Suppressor macrophage (primary cell): Measurements from ENCODE around the gene RAD51C.
"Not testable (repeated sequence)": the region's sequence is repeated elsewhere in the genome, so short reads cannot be mapped to it uniquely, and the experiment has no call there.

Experiments
- DNase-seq, 4 experiments: peaks; one replicate each; pipeline ENCODE4 v3.0.0-alpha.2; 2020 to 2022

RAD51C gene

DNA sequence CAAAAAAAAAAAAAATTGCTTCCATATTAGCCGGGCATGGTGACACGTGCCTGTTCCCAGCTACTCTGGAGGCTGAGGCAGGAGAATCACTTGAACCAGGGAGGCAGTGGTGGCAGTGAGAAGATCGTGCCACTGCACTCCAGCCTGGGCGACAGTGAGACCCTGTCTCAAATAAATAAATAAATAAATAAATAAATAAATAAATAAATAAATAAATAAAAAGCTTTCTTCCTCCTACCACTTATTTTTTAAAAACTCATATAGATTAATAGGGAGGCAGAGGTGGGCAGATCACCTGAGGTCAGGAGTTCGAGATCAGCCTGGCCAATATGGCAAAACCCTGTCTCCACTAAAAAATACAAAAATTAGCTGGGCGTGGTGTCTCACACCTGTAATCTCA, 7.9 kb upstream of the RAD51C start:
- not testable (repeated sequence) for DNase-seq

DNA sequence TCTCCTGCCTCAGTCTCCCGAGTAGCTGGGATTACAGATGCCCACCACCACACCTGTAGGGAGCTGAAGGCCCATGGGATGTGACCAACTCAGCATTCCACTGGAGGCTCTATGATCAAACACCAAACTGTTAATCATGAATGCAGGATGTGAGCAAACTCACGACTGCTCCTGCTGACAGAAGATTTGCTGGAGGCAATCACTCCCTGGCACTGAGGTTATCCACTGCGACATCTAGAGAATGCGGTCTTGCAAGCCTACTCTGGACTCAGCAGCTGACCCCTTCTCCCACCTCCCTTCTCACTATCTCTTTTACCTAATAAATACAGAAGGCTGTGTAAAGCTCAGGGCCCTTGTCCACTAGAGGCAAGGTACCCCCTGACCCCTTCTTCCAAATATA, 5.4 kb upstream of the RAD51C start:
- DNase-seq = no peak

DNA sequence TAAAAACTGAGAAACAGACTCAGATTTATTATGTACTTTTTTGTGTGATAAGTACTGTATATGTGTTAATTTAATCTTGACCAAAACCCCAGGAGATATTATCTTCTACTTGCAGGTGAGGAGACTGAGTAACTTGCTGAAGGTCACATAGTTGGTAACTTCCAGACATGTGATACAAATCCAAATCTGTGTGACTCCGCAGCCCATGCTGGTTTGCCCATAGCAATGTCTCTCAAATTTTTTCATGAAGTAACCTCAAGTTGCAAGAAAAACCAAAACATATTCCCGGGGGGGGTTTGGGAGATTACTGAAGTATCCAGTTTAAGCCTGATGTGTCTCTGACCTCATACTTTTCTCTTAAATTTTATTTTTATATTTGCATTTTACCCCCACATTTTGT, 3.9 kb upstream of the RAD51C start:
- no peak for DNase-seq

DNA sequence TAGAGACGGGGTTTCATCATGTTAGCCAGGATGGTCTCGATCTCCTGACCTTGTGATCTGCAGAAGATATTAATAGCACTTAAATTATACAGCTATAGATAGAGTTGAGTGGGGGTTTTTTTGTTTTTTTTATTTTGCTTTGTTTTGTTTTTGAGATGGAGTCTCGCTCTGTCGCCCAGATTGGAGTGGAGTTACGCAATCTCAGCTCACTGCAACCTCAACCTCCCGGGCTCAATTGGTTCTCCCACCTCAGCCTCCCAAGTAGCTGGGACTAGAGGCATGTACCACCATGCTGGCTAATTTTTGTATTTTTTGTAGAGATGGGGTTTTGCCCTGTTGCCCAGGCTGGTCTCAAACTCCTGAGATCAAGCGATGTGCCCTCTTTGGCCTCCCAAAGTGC, 2.4 kb upstream of the RAD51C start:
- not testable (repeated sequence) for DNase-seq

DNA sequence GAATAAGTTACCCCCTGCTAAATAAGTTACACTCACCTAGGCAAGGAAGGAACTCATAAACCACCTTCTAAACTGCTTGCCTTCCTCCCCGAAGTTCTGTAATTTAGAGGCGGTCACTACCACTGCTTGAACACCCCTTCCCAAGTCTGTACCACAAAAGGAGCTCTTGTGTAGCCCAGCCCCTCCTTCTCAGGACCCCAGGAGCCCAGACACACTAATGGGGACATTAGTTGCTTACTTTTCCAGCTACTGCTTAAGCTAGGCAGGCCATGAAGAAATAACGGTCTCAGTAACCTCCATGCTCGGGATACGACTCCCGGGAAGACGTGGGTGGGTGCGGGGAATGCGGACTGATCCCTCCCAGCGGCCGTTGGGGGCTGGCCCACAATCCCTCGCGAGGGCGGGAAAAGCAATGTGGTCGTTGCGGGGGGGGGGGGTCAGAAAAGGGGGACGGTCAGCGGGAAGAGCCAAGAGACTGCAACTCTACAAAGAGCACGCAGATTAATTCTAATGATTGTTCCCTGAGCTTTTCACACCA, 632 bp upstream of the RAD51C start, which contains the start of gene TEX14:
TSS of gene TEX14 (minus strand) at position 345 of the 538 bp plus-strand sequence. CDS start 40,044 bp downstream, outside the sequence.
- DNase-seq = no peak

DNA sequence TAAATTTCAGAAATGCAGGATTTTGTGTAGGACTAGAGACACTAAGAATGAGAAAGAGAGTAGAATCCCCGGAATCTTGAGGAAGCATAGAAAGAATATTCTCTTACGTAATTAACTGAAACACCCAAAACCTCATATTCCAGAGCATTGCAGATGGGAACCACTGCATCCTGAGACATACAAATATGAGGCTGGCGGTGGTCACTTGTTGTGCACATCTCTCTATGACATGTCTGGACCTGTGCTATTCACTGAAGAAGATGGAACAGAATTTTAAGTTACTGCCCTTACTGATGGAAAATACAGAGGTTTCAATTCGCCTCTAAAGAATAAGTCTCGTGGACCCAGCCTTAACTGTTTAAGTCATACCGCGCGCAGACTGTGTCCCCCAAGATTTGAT, 806 bp downstream of the RAD51C start:
- DNase-seq = peak in 3 of 4 experiments; percentile 5 to 24 (median 18)

DNA sequence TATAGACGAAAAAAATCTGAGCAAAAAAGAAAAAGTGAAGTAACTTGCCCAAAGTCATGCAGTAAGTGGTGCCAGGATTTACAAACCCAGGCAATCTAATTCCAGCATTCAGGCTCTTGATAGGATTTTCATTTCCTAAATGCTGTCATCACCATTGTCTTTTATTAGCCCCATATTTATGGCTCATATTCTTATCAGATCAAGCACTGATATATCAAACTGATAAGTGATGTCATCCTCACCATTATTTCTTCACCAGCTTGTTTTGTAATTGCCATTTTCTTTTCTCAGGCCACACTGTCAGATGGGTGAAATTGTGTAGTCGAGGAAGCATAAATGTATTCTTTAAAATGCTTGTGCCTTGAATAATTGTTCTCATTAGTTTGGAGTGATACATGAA, 1.3 kb downstream of the RAD51C start:
- no peak for DNase-seq

DNA sequence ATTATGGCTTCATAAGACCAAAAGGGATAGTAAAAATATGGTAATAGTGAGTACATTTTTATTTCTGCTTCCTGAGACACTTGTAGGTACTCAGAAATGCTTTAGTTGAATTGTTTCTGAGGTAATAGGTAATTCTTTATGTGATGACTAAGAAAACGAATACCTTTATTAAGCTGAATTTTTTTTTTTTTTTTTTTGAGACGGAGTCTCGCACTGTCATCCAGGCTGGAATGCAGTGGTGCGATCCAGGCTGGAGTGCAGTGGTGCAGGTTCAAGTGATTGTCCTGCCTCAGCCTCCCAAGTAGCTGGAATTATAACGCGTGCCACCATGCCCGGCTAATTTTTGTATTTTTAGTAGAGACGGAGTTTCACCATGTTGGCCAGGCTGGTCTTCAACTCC, 1.9 kb downstream of the RAD51C start:
- DNase-seq = no peak

DNA sequence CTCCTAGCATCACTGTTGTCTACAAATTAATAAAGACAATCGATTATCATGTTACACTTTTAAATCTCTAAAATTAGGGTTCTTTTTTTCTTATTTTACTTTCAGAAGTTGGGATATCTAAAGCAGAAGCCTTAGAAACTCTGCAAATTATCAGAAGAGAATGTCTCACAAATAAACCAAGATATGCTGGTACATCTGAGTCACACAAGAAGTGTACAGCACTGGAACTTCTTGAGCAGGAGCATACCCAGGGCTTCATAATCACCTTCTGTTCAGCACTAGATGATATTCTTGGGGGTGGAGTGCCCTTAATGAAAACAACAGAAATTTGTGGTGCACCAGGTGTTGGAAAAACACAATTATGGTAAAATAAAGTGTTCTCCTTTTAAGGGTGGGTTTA, 2.4 kb downstream of the RAD51C start:
- DNase-seq = no peak

DNA sequence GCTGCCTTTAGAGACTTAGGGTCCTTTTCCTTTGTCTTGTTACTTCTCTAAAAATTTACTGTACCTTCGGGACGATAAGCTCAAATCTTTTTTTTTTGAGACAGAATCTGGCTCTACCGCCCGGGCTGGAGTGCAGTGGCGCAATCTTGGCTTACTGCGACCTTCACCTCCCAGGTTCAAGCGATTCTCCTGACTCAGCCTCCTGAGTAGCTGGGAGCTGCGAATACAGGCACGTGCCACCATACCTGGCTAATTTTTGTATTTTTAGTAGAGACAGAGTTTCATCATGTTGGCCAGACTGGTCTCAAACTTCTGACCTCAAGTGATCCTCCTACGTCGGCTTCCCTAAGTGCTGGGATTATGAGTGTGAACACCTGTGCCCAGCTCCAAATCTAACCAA, 7.4 kb downstream of the RAD51C start:
- no peak for DNase-seq

DNA sequence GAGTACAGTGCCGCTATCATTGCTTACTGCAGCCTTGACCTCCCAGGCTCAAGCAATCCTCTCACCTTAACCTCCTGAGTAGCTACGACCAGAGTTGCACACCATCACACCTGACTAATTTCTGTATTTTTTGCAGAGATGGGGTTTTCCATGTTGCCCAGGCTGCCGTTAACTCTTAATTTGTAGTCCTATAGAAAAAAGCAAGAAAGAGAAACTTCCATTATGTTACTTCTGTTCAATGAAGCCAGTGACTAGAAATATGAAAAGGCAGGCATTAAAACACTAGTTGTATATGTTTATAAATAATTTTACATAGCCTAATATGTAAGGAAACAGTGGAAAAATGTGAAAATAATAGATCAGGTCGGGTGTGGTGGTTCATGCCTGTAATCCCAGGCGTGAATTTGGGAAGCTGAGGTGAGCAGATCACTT, 9.7 kb downstream of the RAD51C start:
- DNase-seq = no peak

DNA sequence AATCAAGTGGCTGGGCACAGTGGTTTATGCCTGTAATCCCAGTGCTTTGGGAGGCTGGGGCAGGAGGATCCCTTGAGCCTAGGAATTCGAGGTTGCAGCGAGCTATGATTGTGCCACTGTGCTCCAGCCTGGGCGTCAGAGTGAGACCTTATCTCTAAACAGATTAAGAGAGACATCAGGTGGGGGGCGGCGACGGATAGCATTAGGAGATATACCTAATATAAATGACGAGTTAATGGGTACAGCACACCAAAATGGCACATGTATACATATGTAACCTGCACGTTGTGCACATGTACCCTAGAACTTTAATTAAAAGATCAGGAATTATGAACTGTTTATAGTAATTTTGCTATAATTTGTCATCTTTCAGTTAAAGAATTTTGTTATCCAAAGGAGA, 10.3 kb downstream of the RAD51C start:
- DNase-seq = no peak

DNA sequence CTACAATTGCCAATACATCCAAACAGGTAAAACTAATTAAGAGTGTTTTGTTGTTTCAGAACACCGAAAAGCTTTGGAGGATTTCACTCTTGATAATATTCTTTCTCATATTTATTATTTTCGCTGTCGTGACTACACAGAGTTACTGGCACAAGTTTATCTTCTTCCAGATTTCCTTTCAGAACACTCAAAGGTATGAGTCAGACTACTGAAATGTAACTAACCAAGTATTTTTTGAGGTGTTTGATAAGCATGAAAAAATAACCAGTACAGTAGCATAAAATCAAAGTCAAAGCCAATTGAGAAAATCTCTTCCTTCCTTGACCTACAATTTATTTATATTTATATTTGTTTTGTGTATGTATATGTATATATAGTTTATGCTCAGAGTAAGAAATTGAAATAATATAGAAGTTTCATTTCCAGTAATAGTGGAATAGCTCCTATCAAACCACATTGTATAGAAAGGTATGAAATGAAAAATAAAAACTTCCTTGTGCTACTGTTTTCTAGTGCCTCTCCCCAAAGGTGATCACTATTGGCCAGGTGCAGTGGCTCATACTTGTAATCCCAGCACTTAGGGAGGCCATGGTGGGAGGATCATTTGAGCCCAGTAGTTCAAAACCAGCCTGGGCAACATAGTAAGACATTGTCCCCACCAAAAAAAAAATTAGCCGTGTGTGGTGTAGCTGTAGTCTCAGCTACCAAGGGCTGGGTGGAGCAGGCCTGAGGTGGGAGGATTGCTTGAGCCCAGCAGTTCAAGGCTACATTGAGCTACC, 10.9 kb downstream of the RAD51C start:
- DNase-seq = no peak

DNA sequence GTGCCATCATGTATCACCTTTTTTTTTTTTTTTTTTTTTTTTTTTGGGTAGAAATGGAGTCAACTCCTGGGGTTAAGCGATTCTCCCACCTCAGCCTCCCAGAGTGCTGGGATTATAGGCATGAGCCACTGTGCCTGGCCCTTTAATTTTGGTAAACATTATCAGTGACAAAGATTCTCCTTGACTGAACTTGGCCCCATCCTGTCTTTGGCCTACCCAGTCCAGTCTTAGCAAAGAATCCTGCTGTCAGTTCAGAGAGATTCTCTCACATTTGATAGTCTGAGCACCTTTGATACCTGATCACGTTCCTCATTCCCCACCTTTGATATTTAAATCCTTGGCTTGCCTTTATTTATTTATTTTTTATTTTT, 11.5 kb downstream of the RAD51C start:
- DNase-seq = no peak

DNA sequence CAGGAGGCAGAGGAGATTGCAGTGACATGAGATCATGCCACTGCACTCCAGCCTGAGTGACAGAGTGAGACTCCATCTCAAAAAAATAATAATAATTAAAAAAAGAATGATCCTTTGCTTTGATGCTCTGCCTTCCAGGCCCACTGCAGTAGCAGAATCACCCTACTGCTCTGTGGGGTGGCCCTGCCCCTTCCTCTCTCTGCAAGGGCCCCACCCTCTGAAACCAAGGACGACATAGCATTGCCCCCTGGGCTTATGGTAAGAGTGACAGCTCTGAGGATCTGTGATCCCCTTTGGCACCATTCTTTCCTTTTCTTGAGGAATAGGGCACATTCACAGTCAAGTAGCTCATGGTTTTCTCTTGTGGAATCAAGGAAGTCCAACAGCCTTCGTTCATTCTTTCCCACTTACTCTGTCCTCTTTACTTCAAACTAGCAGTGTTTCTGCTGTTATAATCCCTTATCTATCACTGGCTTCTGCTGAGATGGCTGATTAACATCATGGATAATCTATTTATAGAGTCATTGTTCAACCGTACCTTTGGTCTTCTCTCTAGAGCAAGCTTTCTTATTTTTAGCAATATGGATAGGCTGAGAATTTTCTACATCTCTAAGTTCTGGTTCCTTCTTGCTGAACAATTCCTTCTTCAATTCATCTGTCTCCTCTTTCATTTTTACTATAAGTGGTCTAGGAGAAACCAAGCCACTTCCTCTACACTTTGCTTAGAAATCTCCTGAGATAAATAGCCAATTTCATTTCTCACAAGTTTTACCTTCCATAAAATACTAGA, 14.1 kb downstream of the RAD51C start:
- no peak for DNase-seq

DNA sequence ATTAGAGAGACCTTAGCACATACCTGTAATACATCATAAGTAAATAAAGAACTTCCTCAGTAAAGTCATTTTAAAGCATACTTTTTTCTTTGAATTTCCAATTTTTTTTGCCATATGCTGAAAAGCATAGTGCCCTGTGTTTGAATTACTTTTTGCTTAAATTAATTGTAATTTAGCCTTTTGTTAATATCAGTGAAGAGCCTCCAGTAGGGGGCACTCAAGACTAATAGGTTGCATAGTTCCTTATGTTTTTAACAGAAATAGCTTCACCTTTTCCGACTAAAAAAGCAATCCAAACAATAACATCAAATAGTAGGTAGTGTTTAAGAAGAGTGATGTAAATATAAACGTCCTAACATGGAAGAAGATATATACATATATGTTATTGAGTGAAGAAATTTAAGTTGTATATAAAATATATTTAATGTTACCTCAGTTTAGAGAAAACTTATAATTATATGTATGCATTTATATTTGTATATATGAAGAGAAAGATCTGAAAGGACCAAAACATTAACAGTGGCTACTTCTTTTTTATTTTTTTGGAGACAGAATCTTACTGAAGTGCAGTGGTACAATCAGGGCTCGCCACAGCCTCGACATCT, 18.6 kb downstream of the RAD51C start:
- DNase-seq = peak; percentile 83 to 90 (median 85)

DNA sequence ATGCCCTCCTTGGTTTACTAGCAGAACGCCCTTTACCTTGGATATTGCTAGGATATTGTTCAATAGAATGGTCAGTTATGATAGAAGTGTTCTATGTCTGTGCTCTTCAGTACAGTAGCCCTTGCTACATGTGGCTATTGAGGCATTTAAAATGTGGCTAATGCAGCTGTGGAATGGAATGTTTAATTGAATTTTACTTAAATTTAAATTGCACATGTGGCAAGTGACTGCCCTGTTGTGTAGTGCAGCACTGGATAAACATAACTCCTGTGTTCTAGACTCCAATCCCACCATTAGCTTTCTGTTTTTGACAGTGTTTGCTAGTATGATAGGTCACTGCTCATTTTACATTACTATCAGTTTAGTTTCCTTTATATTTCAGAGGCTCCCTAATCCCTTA, 29.9 kb downstream of the RAD51C start:
- DNase-seq = no peak

DNA sequence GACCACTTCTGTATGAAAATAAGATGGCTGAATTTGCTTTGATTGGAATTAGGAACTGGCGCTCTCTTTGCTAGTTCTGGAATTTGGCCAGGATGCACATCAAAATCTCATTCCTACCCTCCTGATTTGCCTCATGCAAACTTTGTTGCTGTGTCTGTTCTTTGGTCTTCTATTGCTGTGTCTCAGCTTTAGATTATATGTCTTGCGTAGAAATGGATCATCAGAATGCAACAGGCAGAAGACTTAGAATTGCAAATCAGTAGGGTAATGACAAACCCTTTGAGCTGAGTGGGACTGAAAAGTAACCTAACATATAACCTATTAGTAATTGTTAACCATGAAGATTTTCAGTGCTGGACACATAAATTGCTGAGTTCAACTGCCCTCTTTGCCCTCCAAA, 30.3 kb downstream of the RAD51C start:
- DNase-seq = no peak

DNA sequence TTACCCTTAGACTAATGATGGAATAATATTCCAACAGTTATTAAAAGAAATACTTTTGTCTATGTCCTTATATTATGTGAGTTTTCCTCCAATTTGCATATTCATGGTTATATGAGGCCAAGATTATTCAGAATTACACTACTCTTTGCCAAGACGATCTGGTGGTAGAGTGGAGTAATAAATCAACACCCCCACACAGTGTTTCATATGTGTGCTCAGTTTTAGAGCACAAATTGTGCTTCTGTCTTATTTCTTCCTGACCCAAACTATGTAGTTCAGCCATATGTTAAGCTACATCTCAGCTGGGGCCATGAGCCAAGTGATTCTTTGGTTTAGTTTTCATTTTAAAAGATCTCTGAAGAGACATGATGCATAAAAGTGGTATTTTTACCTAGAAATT, 36.4 kb downstream of the RAD51C start:
- no peak for DNase-seq

DNA sequence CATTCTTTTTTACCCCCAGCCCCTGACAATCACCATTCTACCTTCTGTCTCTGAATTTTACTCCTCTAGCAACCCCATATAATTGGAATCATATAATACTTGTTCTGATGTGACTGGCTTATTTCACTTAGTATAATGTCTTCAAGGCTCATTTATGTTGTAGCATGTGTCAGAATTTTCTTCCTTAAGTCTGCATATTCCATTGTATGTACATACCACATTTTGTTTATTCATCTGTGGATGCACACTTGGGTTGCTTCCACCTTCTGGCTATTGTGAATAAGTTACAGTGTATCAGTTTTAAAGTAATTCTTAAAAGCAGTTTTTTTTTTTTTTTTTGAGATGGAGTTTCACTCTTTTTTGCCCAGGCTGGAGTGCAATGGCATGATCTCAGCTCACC, 38.5 kb downstream of the RAD51C start:
- DNase-seq = no peak

DNA sequence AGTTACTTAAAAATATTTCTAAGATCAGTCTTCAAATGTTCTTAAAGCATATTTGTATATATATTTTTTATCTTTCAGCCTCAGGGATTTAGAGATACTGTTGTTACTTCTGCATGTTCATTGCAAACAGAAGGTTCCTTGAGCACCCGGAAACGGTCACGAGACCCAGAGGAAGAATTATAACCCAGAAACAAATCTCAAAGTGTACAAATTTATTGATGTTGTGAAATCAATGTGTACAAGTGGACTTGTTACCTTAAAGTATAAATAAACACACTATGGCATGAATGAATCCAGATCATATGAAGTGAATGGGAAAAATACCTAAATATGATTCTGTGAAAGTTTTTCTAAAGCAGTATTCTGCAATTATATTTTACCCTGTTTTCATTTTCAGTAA, 41.6 kb downstream of the RAD51C start:
- DNase-seq = no peak

DNA sequence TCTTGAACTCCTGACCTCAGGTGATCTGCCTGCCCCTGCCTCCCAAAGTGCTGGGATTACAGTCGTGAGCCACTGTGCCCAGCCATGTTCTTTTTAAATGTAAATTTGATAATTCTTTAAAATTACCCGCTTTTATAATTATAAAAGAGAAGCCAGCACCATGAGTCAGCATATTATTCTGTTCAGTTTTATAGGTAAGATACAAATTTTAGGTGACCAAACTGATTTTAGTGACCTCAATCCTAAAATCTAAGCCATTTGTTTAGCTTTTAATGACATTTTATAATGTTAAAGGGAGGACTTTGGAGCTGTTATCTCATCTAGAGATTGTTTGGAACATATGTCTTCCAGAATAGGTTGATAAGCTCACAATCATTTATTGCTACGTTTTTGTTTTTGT, 42.4 kb downstream of the RAD51C start:
- no peak for DNase-seq

DNA sequence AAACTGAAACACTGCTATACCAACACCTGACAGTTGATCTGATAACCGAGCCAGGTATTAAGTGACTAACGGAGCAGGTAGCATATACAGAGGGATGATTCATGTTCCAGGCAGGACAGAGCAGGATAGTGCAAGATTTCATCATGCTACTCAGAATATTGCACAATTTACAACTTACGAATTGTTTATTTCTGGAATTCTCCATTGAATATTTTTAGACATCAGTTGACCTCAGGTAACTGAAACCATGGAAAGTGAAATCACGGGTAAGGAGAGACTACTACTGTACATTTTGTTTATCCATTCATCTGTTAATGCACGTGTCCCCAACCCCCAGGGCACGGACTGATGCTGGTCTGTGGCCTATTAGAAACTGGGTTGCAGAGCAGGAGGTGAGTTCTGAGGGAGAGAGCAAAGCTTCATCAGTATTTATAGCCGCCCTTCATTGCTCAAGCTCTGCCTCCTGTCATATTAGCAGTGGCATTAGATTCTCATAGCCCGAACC, 48.8 kb downstream of the RAD51C start:
- DNase-seq = no peak
